ENCODE data around the gene ARMS2. TPM values are rescaled to one million over a fixed set of nuclear protein-coding genes. Genes with fewer than 3 reads are reported as not detected.
A peak's percentile ranks its signal among the peaks of the same experiment; 100 is the strongest.

Gene ARMS2
- polyA plus RNA-seq, 4 donors = 0.06 TPM; not detected in 3

- H3K4me1 ChIP-seq (ENCODE audit: control insufficient read depth in 3 of 3, insufficient read depth in 2 of 3, low read depth in 1 of 3, low read length in 2 of 3) = peaks cover 0 to 2% (median 0%) of the 10 kb centered on the region in 3 donors
- DNase-seq (no peak), FAIRE-seq (no peak)
- H3K4me3 ChIP-seq (ENCODE audit: low read depth in 1 of 3, low read length in 3 of 3) = no peak overlapping the region
- no peak overlapping the region for H3K27ac ChIP-seq (ENCODE audit: low read depth in 1 of 3, low read length in 2 of 3)
- H3K27me3 ChIP-seq (ENCODE audit: control insufficient read depth in 3 of 3, insufficient read depth in 3 of 3, low read length in 3 of 3) = peaks cover 0 to 30% (median 6%) of the 10 kb centered on the region in 3 donors
- 83 to 98% (median 86%) methylated on average over 4 of the region's 4 CpGs for WGBS, 3 donors
- no peaks in the 10 kb centered on the region for H3K9me3 ChIP-seq (ENCODE audit: control insufficient read depth in 2 of 2, insufficient read depth in 1 of 2, low read depth in 1 of 2, low read length in 1 of 2)
- H3K36me3 ChIP-seq (ENCODE audit: control insufficient read depth in 3 of 3, insufficient read depth in 2 of 3, low read depth in 1 of 3, low read length in 3 of 3) = peaks cover 0 to 7% (median 0%) of the 10 kb centered on the region in 3 donors
Observed at GRCh38 chr10:122464250-122464510, 9.7 kb downstream of the ARMS2 start.

- DNase-seq (no peak), FAIRE-seq (no peak)
- 87 to 94% (median 92%) methylated on average over 11 of the region's 11 CpGs for WGBS, 3 donors
- no peaks in the 10 kb centered on the region for H3K9me3 ChIP-seq (ENCODE audit: control insufficient read depth in 2 of 2, insufficient read depth in 1 of 2, low read depth in 1 of 2, low read length in 1 of 2)
- peaks cover 0 to 7% (median 0%) of the 10 kb centered on the region in 3 donors for H3K36me3 ChIP-seq (ENCODE audit: control insufficient read depth in 3 of 3, insufficient read depth in 2 of 3, low read depth in 1 of 3, low read length in 3 of 3)
- no peak overlapping the region for H3K4me3 ChIP-seq (ENCODE audit: low read depth in 1 of 3, low read length in 3 of 3)
- H3K27ac ChIP-seq (ENCODE audit: low read depth in 1 of 3, low read length in 2 of 3) = no peak overlapping the region
- peaks cover 0 to 26% (median 2%) of the 10 kb centered on the region in 3 donors for H3K27me3 ChIP-seq (ENCODE audit: control insufficient read depth in 3 of 3, insufficient read depth in 3 of 3, low read length in 3 of 3)
- H3K4me1 ChIP-seq (ENCODE audit: control insufficient read depth in 3 of 3, insufficient read depth in 2 of 3, low read depth in 1 of 3, low read length in 2 of 3) = peaks cover 0 to 2% (median 0%) of the 10 kb centered on the region in 3 donors
Observed at GRCh38 chr10:122464586-122464985, 10.1 kb downstream of the ARMS2 start.

- Histone ChIP-seq H3K4me3 (ENCODE audit: low read depth in 1 of 3, low read length in 3 of 3) (no peak overlapping the region), H3K27ac (ENCODE audit: low read depth in 1 of 3, low read length in 2 of 3) (no peak overlapping the region), H3K4me1 (ENCODE audit: control insufficient read depth in 3 of 3, insufficient read depth in 2 of 3, low read depth in 1 of 3, low read length in 2 of 3) (peaks cover 0 to 2% (median 0%) of the 10 kb centered on the region in 3 donors), H3K36me3 (ENCODE audit: control insufficient read depth in 3 of 3, insufficient read depth in 2 of 3, low read depth in 1 of 3, low read length in 3 of 3) (peaks cover 0 to 7% (median 0%) of the 10 kb centered on the region in 3 donors), H3K27me3 (ENCODE audit: control insufficient read depth in 3 of 3, insufficient read depth in 3 of 3, low read length in 3 of 3) (peaks cover 0 to 18% (median 0%) of the 10 kb centered on the region in 3 donors), H3K9me3 (ENCODE audit: control insufficient read depth in 2 of 2, insufficient read depth in 1 of 2, low read depth in 1 of 2, low read length in 1 of 2) (no peaks in the 10 kb centered on the region)
- WGBS, 3 donors = 76 to 89% (median 82%) methylated on average over 6 of the region's 6 CpGs
- FAIRE-seq (no peak), DNase-seq (no peak)
Observed at GRCh38 chr10:122465401-122466040, 11.1 kb downstream of the ARMS2 start.

GRCh38 chr10:122466951-122467381 is 12.5 kb downstream of the ARMS2 start:
- Histone ChIP-seq H3K4me1 (ENCODE audit: control insufficient read depth in 3 of 3, insufficient read depth in 2 of 3, low read depth in 1 of 3, low read length in 2 of 3) (no peaks in the 10 kb centered on the region), H3K4me3 (ENCODE audit: low read depth in 1 of 3, low read length in 3 of 3) (no peak overlapping the region), H3K9me3 (ENCODE audit: control insufficient read depth in 2 of 2, insufficient read depth in 1 of 2, low read depth in 1 of 2, low read length in 1 of 2) (no peaks in the 10 kb centered on the region), H3K27me3 (ENCODE audit: control insufficient read depth in 3 of 3, insufficient read depth in 3 of 3, low read length in 3 of 3) (peaks cover 0 to 15% (median 0%) of the 10 kb centered on the region in 3 donors), H3K27ac (ENCODE audit: low read depth in 1 of 3, low read length in 2 of 3) (no peak overlapping the region), H3K36me3 (ENCODE audit: control insufficient read depth in 3 of 3, insufficient read depth in 2 of 3, low read depth in 1 of 3, low read length in 3 of 3) (peaks cover 0 to 9% (median 0%) of the 10 kb centered on the region in 3 donors)
- FAIRE-seq (no peak), DNase-seq (no peak)
- 74 to 88% (median 84%) methylated on average over 8 of the region's 8 CpGs for WGBS, 3 donors

- WGBS, 3 donors = 84 to 90% (median 88%) methylated on average over 6 of the region's 6 CpGs
- H3K27ac ChIP-seq (ENCODE audit: low read depth in 1 of 3, low read length in 2 of 3) = no peak overlapping the region
- H3K36me3 ChIP-seq (ENCODE audit: control insufficient read depth in 3 of 3, insufficient read depth in 2 of 3, low read depth in 1 of 3, low read length in 3 of 3) = peaks cover 0 to 9% (median 0%) of the 10 kb centered on the region in 3 donors
- H3K4me1 ChIP-seq (ENCODE audit: control insufficient read depth in 3 of 3, insufficient read depth in 2 of 3, low read depth in 1 of 3, low read length in 2 of 3) = no peaks in the 10 kb centered on the region
- H3K27me3 ChIP-seq (ENCODE audit: control insufficient read depth in 3 of 3, insufficient read depth in 3 of 3, low read length in 3 of 3) = peaks cover 0 to 9% (median 0%) of the 10 kb centered on the region in 3 donors
- no peaks in the 10 kb centered on the region for H3K9me3 ChIP-seq (ENCODE audit: control insufficient read depth in 2 of 2, insufficient read depth in 1 of 2, low read depth in 1 of 2, low read length in 1 of 2)
- FAIRE-seq = no peak
- no peak overlapping the region for H3K4me3 ChIP-seq (ENCODE audit: low read depth in 1 of 3, low read length in 3 of 3)
- no peak for DNase-seq
Observed at GRCh38 chr10:122467701-122468100, 13.2 kb downstream of the ARMS2 start.

GRCh38 chr10:122468307-122468925 is 14.0 kb downstream of the ARMS2 start:
- no peak for FAIRE-seq
- DNase-seq = no peak
- 90 to 93% (median 90%) methylated on average over 5 of the region's 5 CpGs for WGBS, 3 donors
- H3K4me1 ChIP-seq (ENCODE audit: control insufficient read depth in 3 of 3, insufficient read depth in 2 of 3, low read depth in 1 of 3, low read length in 2 of 3) = no peaks in the 10 kb centered on the region
- H3K36me3 ChIP-seq (ENCODE audit: control insufficient read depth in 3 of 3, insufficient read depth in 2 of 3, low read depth in 1 of 3, low read length in 3 of 3) = peaks cover 0 to 9% (median 0%) of the 10 kb centered on the region in 3 donors
- no peak overlapping the region for H3K27ac ChIP-seq (ENCODE audit: low read depth in 1 of 3, low read length in 2 of 3)
- H3K27me3 ChIP-seq (ENCODE audit: control insufficient read depth in 3 of 3, insufficient read depth in 3 of 3, low read length in 3 of 3) = peaks cover 0 to 2% (median 0%) of the 10 kb centered on the region in 3 donors
- H3K4me3 ChIP-seq (ENCODE audit: low read depth in 1 of 3, low read length in 3 of 3) = no peak overlapping the region
- no peaks in the 10 kb centered on the region for H3K9me3 ChIP-seq (ENCODE audit: control insufficient read depth in 2 of 2, insufficient read depth in 1 of 2, low read depth in 1 of 2, low read length in 1 of 2)

- no peaks in the 10 kb centered on the region for H3K9me3 ChIP-seq (ENCODE audit: control insufficient read depth in 2 of 2, insufficient read depth in 1 of 2, low read depth in 1 of 2, low read length in 1 of 2)
- H3K27me3 ChIP-seq (ENCODE audit: control insufficient read depth in 3 of 3, insufficient read depth in 3 of 3, low read length in 3 of 3) = peaks cover 0 to 2% (median 0%) of the 10 kb centered on the region in 3 donors
- WGBS, 3 donors = 72 to 82% (median 75%) methylated on average over 11 of the region's 11 CpGs
- H3K36me3 ChIP-seq (ENCODE audit: control insufficient read depth in 3 of 3, insufficient read depth in 2 of 3, low read depth in 1 of 3, low read length in 3 of 3) = peaks cover 0 to 9% (median 0%) of the 10 kb centered on the region in 3 donors
- FAIRE-seq (no peak), DNase-seq (no peak)
- H3K4me3 ChIP-seq (ENCODE audit: low read depth in 1 of 3, low read length in 3 of 3) = no peak overlapping the region
- H3K27ac ChIP-seq (ENCODE audit: low read depth in 1 of 3, low read length in 2 of 3) = peak overlapping the region in 1 of 3 donors; percentile 28
- peaks cover 0 to under 1% (median 0%) of the 10 kb centered on the region in 3 donors for H3K4me1 ChIP-seq (ENCODE audit: control insufficient read depth in 3 of 3, insufficient read depth in 2 of 3, low read depth in 1 of 3, low read length in 2 of 3)
Observed at GRCh38 chr10:122468926-122469781, 14.7 kb downstream of the ARMS2 start.

- FAIRE-seq = no peak
Observed at GRCh38 chr10:122469848-122470247, 15.4 kb downstream of the ARMS2 start.

More at GRCh38 chr10:122469848-122470247, 15.4 kb downstream of the ARMS2 start:
- Histone ChIP-seq H3K36me3 (ENCODE audit: control insufficient read depth in 3 of 3, insufficient read depth in 2 of 3, low read depth in 1 of 3, low read length in 3 of 3) (peaks cover 0 to 6% (median 0%) of the 10 kb centered on the region in 3 donors), H3K27me3 (ENCODE audit: control insufficient read depth in 3 of 3, insufficient read depth in 3 of 3, low read length in 3 of 3) (peaks cover 0 to 2% (median 0%) of the 10 kb centered on the region in 3 donors), H3K27ac (ENCODE audit: low read depth in 1 of 3, low read length in 2 of 3) (no peak overlapping the region), H3K4me1 (ENCODE audit: control insufficient read depth in 3 of 3, insufficient read depth in 2 of 3, low read depth in 1 of 3, low read length in 2 of 3) (peaks cover 0 to 5% (median 2%) of the 10 kb centered on the region in 3 donors), H3K9me3 (ENCODE audit: control insufficient read depth in 2 of 2, insufficient read depth in 1 of 2, low read depth in 1 of 2, low read length in 1 of 2) (no peaks in the 10 kb centered on the region), H3K4me3 (ENCODE audit: low read depth in 1 of 3, low read length in 3 of 3) (no peak overlapping the region)
- 85 to 92% (median 86%) methylated on average over 4 of the region's 4 CpGs for WGBS, 3 donors
- DNase-seq = no peak
